NCI-H146 treated with DMSO at 0.1 percent for 48 hours (cell line): ENCODE measurements around the gene CACNG6.
"Not testable (repeated sequence)": the region's sequence is repeated elsewhere in the genome, so short reads cannot be mapped to it uniquely, and the experiment has no call there.

Experiments
- DNase-seq: peaks from one replicate; lab custom pipeline; 2025; ENCODE audit not compliant: unreplicated experiment; lab: John Stamatoyannopoulos, UW

Gene CACNG6

DNA sequence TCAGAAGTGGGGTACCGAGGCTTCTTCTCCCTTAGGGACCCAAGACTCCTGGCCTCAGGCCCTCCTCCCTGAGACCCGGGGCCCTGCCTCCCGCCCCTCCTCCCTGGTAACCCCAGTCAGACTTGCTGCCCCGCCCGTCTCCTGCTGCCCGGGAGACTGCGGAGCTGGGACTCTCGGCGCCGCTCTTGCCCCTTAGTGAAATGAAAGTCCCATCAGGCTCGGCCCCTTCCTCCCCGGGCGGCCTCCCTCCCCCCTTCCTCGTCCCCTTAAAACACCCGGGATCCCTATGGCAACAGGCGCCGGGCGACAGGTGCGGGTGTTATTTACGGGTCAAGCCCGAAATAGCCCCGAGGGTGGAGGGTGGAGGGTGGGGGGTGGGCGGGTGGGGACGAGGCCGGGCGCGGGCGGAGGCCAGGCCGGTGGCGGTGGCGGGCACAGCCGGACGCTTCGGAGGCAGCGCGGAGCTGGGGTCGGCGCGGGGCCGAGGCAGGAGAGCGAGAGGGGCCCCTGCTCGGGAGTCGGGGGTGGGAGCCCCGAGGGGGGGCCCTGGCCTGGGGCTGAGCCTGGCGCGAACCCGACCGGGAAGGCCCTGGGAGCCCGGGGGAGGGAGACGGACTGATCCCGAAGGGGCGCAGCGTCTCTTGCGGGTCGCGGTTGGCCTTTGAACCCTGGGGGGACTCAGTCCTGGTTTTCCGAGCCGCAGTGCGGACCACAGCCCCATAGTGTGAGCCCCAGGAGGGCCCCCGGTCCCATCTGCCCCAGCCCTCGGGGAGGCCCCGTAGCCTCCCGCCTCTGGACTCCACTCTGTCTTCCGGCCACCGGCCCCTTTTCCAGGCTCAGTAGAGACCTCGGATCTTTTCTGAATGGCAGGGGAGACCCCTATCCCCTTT is at the start of gene CACNG6:
Gene CACNG6, plus strand, starts transcription at position 414 of the 890 bp plus-strand sequence. CDS start 1,241 bp downstream, outside the sequence.
- peak; percentile 11 for DNase-seq

DNA sequence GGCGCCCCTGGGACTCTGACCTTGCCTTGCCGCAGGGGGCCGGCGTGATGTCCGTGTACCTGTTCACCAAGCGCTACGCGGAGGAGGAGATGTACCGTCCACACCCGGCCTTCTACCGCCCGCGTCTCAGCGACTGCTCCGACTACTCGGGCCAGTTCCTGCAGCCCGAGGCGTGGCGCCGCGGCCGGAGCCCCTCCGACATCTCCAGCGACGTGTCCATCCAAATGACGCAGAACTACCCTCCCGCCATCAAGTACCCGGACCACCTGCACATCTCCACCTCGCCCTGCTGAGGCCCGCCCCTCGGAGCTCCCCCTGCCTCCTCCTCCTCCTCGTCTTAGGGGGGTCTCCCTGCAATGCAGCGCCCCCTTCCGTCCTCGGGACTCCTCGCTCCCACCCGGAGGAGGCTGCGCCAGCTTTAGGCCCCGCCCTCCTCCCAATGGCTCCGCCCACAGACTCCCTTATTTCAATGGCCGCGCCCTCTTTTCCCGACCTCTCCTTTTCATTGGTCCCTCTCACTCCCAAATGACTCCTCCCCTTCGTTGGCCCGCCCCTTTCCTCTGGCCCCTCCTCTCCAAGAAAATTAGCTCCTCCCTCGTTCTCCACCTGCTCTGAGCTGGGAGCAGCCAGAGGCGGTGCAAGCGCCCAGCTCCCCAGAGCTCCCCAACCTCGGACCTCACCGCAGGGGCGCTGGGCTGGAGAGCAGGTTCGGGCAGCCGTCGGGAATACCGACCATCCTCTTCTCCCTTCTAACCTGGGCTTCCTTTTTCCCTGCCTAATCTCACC is 49.2 kb upstream of the CACNG6 start:
- DNase-seq, result no peak

GRCh38 chr19:53944416-53944815 is 47.0 kb upstream of the CACNG6 start:
- DNase-seq, result no peak

DNA sequence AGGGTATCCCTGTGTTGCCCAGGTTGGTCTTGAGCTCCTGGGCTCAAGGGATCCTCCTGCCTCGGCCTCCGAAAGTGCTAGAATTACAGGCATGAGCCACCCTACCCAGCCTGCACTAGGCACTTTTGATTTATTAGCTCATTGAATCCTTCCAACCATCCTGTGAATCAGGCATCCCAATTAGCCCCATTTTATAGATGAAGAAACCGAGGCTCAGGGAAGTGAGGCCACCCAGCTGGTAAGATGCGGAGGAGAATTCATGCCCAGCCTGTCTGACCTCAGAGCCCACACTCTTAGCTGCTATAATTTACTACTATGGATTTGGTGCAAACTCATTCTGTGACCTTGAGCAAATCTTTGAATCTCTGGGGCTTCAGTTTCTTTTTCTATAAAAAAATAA is 46.5 kb upstream of the CACNG6 start:
- no peak for DNase-seq

DNA sequence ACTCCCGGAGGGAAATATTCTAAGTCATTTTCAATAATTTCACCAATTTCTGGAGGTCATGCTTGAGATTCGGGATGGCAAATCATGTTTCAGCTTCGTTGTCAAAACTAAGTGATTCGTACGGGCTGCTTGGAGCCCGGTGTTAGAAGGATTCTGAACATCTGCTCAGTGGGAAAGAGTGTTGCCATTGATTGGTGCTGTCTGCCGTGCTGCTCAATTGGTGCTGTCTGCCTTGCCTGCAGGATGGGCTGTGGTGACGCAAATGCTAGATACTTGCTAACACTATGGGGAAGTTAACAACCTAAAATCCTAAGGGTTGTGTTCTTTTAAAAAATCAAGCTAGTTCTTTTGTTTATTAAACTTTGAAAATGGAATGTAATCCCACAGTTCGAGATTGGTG is 46.0 kb upstream of the CACNG6 start:
- no peak for DNase-seq

DNA sequence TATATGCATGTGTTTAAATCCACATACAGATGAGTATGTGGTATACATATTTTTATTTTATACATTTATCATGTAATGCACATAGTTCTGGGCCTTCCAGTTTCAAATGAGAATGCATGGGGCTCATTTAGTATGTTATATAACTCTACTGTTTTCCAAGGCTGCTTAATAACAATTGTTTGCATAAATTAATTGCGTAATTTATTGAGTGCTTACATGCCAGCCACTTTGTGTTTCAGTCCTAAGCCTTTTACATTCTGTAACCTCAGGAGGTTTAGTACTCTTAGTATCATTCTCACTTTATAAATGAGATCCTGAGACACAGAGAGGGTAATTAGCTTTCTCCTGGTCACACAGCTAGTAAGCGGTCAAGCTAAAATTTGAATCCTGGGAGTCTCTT is 45.4 kb upstream of the CACNG6 start:
- DNase-seq, result no peak

DNA sequence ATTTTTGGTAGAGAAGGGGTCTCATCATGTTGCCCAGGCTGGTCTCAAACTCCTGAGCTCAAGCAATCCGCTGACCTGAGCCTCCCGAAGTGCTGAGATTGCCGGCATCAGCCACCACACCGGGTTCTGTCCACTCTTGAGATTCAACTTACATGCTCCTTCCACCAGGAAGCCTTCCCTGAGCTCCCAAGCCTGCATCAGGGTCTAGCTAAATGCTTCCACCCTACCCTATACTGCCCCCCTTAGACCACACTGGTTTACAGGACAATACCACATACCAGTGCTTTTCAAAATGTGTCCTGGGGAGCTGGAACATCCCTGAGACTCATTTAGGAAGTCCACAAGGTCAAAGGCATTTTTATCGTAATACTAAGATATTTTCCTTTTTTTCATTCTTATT is 43.8 kb upstream of the CACNG6 start:
- no peak for DNase-seq

DNA sequence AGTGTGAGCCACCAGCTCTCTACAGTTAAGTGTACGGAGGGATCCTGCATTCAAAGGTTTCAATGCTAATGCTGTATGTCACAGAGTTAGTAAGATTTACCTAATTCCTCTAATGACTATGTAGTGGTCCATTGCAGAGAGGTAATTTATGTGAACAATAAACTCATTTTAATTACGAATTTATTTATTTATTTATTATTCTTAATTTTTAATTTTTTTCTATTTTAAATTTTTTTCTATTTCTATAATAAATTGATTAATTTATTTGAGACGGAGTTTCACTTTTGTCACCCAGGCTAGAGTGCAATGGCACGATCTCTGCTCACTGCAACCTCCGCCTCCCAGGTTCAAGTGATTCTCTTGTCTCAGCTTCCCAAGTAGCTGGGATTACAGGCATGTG is 42.8 kb upstream of the CACNG6 start:
- not testable (repeated sequence) for DNase-seq

DNA sequence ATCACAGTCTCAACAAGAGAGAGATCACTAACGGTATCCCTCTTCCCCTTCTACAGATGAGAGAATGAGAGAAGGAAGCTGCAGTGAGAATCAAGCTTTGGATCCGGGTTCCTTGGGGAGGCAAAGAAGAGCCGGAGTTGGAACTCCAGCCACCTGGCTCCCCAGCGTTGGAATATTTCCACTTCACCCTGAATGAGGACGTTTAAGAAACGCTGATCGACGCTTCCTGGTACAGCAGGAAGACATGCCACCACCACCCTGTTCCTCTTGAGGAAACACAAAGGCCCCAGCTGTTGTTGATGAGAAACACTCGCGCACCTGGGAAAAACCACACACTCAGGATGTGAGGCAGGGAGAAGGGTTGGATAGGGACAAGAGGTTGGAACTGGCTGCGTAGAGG is 40.0 kb upstream of the CACNG6 start:
- DNase-seq, result no peak

- no peak for DNase-seq
Observed at GRCh38 chr19:53951947-53952346, 39.5 kb upstream of the CACNG6 start.

GRCh38 chr19:53953383-53953782 is 38.1 kb upstream of the CACNG6 start:
- DNase-seq, result no peak

DNA sequence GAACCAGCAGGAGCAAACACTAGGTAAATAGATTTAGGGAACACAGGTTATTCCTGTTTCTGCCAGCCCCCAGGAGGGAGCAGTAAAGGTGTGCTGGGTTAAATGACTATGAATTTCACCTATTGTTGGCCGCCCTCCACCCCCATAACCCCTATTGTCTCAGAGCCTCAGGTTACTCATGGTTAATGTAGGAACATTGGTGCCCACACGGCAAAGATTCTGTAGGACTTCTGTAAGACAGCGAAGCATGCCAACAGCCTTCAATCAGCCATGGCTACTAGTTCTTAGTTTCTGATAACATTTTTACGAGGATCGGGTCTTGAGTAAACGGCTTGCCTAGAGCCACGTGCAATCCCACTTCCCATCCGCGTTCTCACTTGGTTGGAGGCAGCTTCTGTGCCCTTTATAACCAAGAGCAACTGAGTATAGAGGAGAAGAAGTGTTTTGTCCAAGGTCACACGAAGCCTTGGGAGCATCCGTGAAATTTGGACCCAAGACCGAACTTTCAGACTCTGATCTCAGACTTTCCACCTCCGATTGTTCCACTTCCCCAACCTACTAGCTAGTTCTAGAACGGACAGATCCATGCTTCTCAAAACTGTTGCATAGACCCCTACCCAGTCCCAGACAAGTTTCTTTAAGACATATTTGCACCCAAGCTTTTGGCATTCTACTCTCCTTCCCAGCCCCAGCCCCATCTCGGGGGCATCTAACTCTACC is 33.8 kb upstream of the CACNG6 start:
- no peak for DNase-seq

- DNase-seq, result no peak
Observed at GRCh38 chr19:53958168-53958571, 33.3 kb upstream of the CACNG6 start.

DNA sequence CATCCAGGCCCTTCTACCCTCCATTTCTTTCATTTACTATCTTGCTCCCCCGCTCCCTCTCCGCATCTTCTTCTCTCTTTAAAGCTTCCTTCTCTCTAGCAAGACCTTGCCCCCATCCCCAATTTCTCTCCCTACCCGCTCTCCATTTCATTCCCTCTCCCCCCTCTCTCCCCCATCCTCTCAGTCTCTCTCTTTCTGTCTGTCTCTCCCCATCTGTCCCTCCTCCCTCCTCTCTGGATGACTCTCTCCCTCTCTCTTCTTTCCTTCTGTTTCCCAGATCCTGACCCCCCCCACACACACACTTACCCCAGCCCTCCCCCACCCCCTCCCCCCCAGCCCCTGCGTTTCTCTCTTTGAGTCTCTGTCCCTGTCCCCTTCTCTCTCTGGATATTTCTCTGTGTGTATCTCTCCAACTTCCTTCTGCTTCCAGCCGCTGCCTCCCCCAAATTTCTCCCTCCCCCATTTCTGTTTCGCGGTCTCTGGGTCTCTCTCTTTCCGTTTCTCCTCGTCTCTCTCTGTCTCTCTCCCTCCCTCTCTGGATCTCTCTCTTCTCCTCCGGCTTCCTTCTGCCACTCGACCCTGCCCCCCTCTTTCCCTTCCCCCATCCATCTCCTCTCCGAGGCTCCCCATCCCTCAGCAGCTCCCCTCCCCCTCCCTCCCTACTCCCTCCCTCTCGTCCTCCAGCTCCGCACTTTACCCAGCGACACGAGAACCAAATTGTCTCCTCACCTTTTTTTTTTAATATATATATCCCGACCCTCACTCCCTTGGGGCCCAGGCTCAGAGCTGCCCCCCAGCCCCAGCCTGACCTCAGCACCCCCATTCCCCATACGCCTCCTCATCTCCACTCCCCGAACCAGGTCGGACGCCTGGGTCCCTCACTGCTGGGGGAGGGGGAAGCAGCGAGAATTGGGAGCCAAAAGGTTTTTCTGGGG is 32.3 kb upstream of the CACNG6 start:
- no peak for DNase-seq

DNA sequence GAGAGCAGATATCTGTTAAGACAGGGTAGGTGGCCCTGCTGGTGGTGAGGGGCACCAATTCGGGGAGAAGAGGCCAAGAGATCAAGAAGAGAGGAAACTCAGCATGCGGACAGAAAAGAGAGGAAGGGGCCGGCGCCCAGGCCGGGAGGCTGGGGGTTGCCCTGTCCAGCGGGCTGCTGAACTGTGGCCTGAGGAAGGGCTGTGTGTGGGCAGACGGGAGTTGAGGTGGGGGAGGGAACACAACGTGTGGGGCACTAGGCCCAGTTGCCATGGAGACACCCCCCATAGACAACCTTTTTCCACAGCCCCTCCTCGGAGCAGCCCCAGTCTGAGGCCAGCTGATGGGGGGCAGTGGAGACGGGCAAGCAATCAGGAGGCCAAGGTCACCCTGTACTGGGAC is 31.2 kb upstream of the CACNG6 start:
- no peak for DNase-seq

GRCh38 chr19:53960886-53961285 is 30.6 kb upstream of the CACNG6 start:
- no peak for DNase-seq

- no peak for DNase-seq
Observed at GRCh38 chr19:53961523-53962356, 29.7 kb upstream of the CACNG6 start.

GRCh38 chr19:53962887-53963431 is 28.5 kb upstream of the CACNG6 start, which contains the start of gene CACNG8:
TSS of gene CACNG8 (plus strand) at chr19:53962937.
- no peak for DNase-seq

DNA sequence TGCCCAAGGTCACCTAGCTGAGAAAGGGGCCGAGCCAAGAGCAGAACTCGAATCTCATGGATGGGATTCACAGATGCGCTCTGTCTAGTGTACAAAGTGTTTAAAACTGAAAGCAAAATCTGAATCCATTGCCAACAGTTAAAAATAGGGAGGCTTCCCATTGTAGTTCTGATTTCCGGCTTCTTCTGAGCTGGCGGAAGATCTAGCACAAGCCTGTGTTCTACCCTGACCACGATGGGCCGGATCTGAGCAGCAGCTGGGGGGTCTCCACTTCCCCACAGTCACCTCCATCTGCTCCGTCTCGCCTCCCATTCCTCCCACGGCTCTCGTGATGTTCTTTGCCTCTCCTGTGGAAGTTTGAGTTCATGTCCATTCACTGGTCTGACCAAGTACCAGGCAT is 26.3 kb upstream of the CACNG6 start:
- no peak for DNase-seq
